ENCODE results near the gene MACF1.

GRCh38 chr1:39526466-39527189 lies 322.1 kb downstream of the MACF1 start:
- no peak for TF ChIP-seq CTCF (conservative IDR thresholded peaks at IDR 0.05; ENCODE audit: low read depth, low read length)
- no peak for TF ChIP-seq EZH2 (IDR thresholded peaks at IDR 0.05; ENCODE audit: low read length, unreplicated experiment)

Measured in PC-3 (cell line).